GM23338 (cell line): ENCODE data around the gene ISCU.

Source experiments
- CREB1 ChIP-seq: fragments of 250-450 bp; sonication (Bioruptor Pico); IDR thresholded peaks from 2 replicates; pipeline ENCODE4 v1.5.0; 2020; ENCODE audit warnings: low read depth, mild to moderate bottlenecking, moderate library complexity
- EZH2 ChIP-seq: fragments of 200-600 bp; sonication (generic); IDR thresholded peaks from one replicate; pipeline ENCODE4 v1.8.0; 2017; ENCODE audit warnings: antibody characterized with exemption, mild to moderate bottlenecking, low read depth; ENCODE audit not compliant: unreplicated experiment
- EZH2phosphoT487 ChIP-seq: fragments of 200-600 bp; sonication (generic); IDR thresholded peaks from one replicate; pipeline ENCODE4 v1.8.1; 2018; ENCODE audit warnings: antibody characterized with exemption; ENCODE audit not compliant: unreplicated experiment
- JUNB ChIP-seq: IDR thresholded peaks from one replicate; pipeline ENCODE4 v1.6.1; 2016; ENCODE audit warnings: antibody characterized with exemption; ENCODE audit not compliant: unreplicated experiment
- NANOG ChIP-seq: IDR thresholded peaks from 2 replicates; pipeline ENCODE4 v1.6.1; 2016; ENCODE audit warnings: antibody characterized with exemption, borderline replicate concordance
- POLR2AphosphoS5 ChIP-seq: IDR thresholded peaks from 2 replicates; pipeline ENCODE4 v1.6.1; 2016; ENCODE audit warnings: antibody characterized with exemption, low read depth
- STAT1 ChIP-seq: IDR thresholded peaks from one replicate; pipeline ENCODE4 v1.6.1; 2016; ENCODE audit warnings: antibody characterized with exemption; ENCODE audit not compliant: unreplicated experiment
- ZNF114 ChIP-seq: fragments of 250-450 bp; sonication (Bioruptor Pico); IDR thresholded peaks from 2 replicates; pipeline ENCODE4 v1.5.0; 2020; ENCODE audit warnings: mild to moderate bottlenecking, moderate library complexity
- ZNF331 ChIP-seq: fragments of 250-450 bp; sonication (Bioruptor Pico); IDR thresholded peaks from 2 replicates; pipeline ENCODE4 v1.5.0; 2020; ENCODE audit warnings: low read depth, mild to moderate bottlenecking, moderate library complexity
- TF ChIP-seq, protein P1 (sequence below), 2 experiments: fragments of 200-600 bp in 1 of 2; sonication (generic) in 1 of 2; conservative IDR thresholded peaks; 2 replicates each; pipeline versions ENCODE4 v1.5.1 to v1.6.1; 2016 to 2017; ENCODE audit warnings: antibody characterized with exemption in 2 of 2, low read depth in 2 of 2, mild to moderate bottlenecking in 2 of 2, moderate library complexity in 1 of 2
- TF ChIP-seq, protein P2 (sequence below): IDR thresholded peaks from one replicate; pipeline ENCODE4 v1.6.1; 2018; ENCODE audit warnings: antibody characterized with exemption; ENCODE audit not compliant: unreplicated experiment
- TF ChIP-seq, protein P3 (sequence below): fragments of 250-450 bp; sonication (Bioruptor Pico); IDR thresholded peaks from 2 replicates; pipeline ENCODE4 v1.5.0; 2020; ENCODE audit warnings: mild to moderate bottlenecking, moderate library complexity
- TF ChIP-seq, protein P4 (sequence below): IDR thresholded peaks from 2 replicates; pipeline ENCODE4 v1.6.1; 2016; ENCODE audit warnings: antibody characterized with exemption

DNA sequence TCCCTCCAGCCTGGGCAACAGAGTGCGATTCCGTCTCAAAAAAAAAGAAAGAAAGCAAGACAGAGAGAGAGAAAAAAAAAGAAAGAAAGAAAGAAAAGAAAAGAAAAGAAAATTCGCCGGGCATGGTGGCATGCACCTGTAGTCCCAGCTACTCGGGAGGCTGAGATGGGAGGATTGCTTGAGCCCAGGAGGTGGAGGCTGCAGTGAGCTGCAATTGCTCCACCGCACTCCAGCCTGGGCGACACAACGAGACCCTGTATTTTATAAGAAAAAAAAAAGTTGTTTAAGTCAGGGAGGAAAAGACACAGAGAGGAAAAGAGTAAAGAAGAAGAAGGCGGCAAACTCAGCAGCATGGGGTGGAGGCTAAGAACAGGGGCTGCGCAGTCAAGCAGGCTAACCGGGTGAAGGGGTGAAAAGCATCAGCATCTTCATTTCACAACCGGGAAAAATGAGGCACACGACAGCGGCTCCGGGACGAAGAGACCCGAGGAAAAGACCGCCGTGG lies 47.9 kb upstream of the ISCU start:
- TF ChIP-seq, protein P1, sequence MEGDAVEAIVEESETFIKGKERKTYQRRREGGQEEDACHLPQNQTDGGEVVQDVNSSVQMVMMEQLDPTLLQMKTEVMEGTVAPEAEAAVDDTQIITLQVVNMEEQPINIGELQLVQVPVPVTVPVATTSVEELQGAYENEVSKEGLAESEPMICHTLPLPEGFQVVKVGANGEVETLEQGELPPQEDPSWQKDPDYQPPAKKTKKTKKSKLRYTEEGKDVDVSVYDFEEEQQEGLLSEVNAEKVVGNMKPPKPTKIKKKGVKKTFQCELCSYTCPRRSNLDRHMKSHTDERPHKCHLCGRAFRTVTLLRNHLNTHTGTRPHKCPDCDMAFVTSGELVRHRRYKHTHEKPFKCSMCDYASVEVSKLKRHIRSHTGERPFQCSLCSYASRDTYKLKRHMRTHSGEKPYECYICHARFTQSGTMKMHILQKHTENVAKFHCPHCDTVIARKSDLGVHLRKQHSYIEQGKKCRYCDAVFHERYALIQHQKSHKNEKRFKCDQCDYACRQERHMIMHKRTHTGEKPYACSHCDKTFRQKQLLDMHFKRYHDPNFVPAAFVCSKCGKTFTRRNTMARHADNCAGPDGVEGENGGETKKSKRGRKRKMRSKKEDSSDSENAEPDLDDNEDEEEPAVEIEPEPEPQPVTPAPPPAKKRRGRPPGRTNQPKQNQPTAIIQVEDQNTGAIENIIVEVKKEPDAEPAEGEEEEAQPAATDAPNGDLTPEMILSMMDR (conservative IDR thresholded peaks at IDR 0.05; ENCODE audit: low read depth in 2 of 2): no peak
- TF ChIP-seq POLR2AphosphoS5: no peak
- TF ChIP-seq CREB1 (CRISPR knock-in tag): no peak
- TF ChIP-seq EZH2: no peak
- no peak for TF ChIP-seq JUNB
- TF ChIP-seq, protein P2, sequence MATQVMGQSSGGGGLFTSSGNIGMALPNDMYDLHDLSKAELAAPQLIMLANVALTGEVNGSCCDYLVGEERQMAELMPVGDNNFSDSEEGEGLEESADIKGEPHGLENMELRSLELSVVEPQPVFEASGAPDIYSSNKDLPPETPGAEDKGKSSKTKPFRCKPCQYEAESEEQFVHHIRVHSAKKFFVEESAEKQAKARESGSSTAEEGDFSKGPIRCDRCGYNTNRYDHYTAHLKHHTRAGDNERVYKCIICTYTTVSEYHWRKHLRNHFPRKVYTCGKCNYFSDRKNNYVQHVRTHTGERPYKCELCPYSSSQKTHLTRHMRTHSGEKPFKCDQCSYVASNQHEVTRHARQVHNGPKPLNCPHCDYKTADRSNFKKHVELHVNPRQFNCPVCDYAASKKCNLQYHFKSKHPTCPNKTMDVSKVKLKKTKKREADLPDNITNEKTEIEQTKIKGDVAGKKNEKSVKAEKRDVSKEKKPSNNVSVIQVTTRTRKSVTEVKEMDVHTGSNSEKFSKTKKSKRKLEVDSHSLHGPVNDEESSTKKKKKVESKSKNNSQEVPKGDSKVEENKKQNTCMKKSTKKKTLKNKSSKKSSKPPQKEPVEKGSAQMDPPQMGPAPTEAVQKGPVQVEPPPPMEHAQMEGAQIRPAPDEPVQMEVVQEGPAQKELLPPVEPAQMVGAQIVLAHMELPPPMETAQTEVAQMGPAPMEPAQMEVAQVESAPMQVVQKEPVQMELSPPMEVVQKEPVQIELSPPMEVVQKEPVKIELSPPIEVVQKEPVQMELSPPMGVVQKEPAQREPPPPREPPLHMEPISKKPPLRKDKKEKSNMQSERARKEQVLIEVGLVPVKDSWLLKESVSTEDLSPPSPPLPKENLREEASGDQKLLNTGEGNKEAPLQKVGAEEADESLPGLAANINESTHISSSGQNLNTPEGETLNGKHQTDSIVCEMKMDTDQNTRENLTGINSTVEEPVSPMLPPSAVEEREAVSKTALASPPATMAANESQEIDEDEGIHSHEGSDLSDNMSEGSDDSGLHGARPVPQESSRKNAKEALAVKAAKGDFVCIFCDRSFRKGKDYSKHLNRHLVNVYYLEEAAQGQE: no peak
- TF ChIP-seq, protein P3, sequence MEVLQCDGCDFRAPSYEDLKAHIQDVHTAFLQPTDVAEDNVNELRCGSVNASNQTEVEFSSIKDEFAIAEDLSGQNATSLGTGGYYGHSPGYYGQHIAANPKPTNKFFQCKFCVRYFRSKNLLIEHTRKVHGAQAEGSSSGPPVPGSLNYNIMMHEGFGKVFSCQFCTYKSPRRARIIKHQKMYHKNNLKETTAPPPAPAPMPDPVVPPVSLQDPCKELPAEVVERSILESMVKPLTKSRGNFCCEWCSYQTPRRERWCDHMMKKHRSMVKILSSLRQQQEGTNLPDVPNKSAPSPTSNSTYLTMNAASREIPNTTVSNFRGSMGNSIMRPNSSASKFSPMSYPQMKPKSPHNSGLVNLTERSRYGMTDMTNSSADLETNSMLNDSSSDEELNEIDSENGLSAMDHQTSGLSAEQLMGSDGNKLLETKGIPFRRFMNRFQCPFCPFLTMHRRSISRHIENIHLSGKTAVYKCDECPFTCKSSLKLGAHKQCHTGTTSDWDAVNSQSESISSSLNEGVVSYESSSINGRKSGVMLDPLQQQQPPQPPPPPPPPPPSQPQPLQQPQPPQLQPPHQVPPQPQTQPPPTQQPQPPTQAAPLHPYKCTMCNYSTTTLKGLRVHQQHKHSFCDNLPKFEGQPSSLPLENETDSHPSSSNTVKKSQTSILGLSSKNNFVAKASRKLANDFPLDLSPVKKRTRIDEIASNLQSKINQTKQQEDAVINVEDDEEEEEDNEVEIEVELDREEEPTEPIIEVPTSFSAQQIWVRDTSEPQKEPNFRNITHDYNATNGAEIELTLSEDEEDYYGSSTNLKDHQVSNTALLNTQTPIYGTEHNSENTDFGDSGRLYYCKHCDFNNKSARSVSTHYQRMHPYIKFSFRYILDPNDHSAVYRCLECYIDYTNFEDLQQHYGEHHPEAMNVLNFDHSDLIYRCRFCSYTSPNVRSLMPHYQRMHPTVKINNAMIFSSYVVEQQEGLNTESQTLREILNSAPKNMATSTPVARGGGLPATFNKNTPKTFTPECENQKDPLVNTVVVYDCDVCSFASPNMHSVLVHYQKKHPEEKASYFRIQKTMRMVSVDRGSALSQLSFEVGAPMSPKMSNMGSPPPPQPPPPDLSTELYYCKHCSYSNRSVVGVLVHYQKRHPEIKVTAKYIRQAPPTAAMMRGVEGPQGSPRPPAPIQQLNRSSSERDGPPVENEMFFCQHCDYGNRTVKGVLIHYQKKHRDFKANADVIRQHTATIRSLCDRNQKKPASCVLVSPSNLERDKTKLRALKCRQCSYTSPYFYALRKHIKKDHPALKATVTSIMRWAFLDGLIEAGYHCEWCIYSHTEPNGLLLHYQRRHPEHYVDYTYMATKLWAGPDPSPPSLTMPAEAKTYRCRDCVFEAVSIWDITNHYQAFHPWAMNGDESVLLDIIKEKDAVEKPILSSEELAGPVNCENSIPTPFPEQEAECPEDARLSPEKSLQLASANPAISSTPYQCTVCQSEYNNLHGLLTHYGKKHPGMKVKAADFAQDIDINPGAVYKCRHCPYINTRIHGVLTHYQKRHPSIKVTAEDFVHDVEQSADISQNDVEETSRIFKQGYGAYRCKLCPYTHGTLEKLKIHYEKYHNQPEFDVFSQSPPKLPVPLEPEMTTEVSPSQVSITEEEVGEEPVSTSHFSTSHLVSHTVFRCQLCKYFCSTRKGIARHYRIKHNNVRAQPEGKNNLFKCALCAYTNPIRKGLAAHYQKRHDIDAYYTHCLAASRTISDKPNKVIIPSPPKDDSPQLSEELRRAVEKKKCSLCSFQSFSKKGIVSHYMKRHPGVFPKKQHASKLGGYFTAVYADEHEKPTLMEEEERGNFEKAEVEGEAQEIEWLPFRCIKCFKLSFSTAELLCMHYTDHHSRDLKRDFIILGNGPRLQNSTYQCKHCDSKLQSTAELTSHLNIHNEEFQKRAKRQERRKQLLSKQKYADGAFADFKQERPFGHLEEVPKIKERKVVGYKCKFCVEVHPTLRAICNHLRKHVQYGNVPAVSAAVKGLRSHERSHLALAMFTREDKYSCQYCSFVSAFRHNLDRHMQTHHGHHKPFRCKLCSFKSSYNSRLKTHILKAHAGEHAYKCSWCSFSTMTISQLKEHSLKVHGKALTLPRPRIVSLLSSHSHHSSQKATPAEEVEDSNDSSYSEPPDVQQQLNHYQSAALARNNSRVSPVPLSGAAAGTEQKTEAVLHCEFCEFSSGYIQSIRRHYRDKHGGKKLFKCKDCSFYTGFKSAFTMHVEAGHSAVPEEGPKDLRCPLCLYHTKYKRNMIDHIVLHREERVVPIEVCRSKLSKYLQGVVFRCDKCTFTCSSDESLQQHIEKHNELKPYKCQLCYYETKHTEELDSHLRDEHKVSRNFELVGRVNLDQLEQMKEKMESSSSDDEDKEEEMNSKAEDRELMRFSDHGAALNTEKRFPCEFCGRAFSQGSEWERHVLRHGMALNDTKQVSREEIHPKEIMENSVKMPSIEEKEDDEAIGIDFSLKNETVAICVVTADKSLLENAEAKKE (CRISPR knock-in tag): no peak
- TF ChIP-seq EZH2phosphoT487: no peak
- TF ChIP-seq NANOG: no peak
- no peak for TF ChIP-seq ZNF114 (CRISPR knock-in tag)
- no peak for TF ChIP-seq STAT1
- TF ChIP-seq, protein P4, sequence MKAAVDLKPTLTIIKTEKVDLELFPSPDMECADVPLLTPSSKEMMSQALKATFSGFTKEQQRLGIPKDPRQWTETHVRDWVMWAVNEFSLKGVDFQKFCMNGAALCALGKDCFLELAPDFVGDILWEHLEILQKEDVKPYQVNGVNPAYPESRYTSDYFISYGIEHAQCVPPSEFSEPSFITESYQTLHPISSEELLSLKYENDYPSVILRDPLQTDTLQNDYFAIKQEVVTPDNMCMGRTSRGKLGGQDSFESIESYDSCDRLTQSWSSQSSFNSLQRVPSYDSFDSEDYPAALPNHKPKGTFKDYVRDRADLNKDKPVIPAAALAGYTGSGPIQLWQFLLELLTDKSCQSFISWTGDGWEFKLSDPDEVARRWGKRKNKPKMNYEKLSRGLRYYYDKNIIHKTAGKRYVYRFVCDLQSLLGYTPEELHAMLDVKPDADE: no peak
- no peak for TF ChIP-seq ZNF331
